PC-9 (cell line): ENCODE measurements around the gene TIMM8A.

Experiments used
- EZH2 ChIP-seq: fragments of 200-600 bp; sonication (generic); IDR thresholded peaks from 2 replicates; pipeline ENCODE4 v1.8.0; 2017; ENCODE audit warnings: antibody characterized with exemption, low read depth
- TF ChIP-seq, protein P1 (sequence below): fragments of 200-600 bp; sonication (generic); conservative IDR thresholded peaks from 2 replicates; pipeline ENCODE4 v1.6.1; 2017; ENCODE audit warnings: mixed run types, antibody characterized with exemption, mild to moderate bottlenecking, moderate library complexity

DNA sequence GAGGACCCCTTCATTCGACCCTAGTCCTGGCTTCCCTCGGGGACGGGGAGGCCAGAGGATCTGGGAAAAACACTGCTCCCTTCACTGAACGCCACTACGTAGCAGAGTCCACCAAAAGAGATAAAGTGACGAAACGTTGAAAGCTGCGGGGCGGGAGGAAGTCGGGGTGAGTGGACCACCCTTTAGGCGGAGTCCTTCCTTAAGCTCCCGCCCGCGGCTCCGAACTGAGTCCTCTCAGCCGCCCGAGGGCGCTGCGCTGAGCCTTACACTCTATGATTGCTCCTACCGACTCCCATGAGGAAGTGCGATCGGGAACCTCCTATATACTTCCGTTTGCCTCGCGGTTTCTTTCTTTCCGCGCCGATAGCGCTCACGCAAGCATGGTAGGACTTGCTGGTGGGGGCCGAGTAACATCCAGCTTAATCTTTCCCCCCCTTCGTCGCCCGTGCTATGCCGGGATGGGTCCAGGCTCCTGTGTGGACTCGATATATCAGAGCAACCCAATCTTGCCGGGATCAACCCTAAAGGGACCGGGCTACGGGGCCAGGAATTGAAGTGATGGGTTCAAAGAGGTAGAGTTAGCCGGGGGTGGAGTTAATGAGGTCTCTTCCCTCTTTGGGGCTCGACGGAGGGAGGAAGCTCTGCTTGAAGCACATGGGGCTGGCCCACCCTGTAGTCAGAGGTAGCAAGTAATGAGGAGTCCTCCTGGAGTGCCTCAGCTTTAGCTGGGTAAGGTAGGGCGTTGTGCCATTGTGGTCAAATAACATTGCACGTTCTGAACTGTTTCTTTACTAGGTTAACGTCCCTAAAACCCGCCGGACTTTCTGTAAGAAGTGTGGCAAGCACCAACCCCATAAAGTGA, 42.4 kb upstream of the TIMM8A start, which contains the start of gene RPL36A:
- TF ChIP-seq, protein P1, sequence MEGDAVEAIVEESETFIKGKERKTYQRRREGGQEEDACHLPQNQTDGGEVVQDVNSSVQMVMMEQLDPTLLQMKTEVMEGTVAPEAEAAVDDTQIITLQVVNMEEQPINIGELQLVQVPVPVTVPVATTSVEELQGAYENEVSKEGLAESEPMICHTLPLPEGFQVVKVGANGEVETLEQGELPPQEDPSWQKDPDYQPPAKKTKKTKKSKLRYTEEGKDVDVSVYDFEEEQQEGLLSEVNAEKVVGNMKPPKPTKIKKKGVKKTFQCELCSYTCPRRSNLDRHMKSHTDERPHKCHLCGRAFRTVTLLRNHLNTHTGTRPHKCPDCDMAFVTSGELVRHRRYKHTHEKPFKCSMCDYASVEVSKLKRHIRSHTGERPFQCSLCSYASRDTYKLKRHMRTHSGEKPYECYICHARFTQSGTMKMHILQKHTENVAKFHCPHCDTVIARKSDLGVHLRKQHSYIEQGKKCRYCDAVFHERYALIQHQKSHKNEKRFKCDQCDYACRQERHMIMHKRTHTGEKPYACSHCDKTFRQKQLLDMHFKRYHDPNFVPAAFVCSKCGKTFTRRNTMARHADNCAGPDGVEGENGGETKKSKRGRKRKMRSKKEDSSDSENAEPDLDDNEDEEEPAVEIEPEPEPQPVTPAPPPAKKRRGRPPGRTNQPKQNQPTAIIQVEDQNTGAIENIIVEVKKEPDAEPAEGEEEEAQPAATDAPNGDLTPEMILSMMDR, result peak; percentile 64
- no peak for TF ChIP-seq EZH2
